Measurements from ENCODE around the gene ORMDL1.
A peak's percentile ranks its signal among the peaks of the same experiment; 100 is the strongest.
"Not testable (repeated sequence)": the region's sequence is repeated elsewhere in the genome, so short reads cannot be mapped to it uniquely, and the experiment has no call there.

Gene ORMDL1

DNA sequence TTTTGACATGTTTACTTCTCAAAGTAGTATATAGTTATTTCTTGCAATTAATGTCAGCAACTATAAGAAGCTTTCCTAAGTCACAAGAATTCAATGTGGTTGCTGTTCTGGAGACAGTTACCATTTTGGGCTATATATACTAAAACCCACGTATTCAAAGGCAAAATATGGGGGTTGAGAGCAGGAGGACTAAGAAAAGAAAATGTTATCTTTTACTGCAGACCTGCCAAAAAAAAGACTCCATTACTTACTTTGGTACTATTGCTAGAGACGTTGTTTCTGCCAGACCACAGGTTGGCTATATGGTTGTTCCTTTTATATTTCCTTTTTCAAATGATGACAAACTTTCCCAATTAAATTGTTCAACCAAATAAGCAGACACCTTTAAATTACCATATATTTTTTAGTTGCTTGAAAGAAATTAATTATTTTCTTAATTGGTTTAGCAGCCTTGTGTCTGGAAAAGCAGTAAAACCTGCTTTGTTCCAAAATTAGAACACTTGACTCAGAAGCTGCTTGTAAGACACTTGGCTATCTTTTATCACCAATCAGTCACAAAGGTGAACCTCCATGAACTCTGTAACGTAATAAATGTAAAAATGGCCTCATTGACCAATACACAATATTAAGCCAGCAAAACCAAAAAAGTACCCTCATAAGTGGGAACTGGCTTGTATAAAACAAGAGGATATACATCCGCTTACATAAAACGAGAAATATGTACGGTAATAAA is 13.4 kb downstream of the ORMDL1 start:
- DNase-seq: no peak

DNA sequence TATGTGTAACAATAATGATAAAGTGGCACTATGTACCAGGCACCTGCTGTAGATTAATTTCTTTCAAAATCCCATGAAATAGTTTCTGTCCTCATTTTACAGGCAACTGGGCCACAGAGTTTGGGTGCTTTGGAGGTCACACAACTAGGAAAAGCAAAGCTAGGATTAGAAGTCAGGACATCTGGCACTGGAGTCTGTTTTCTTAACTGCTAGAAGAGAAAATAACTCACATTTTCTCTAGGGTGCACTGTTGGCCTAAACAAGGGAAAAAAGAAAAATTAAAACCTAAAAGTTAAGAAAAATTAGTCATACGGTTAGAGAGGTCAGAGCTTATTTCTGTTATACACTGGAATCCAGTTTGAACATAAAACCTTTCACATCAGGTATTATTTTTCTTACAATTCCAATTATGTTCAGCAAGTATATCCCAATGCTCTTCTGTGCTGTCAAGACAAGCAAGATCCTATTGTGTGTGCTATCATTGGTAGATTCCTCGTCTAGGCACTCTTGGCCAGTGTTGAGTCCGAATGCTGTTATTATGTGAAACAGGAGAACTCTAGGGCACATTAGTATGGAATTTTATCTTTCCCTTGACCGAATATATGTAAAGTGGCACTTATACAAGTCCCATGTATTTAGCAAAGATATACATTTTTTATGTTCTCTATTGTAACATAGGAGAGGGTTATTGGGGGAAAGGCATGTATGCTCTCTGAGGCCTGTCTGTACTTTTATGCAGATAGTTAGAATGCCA is 20.1 kb downstream of the ORMDL1 start:
- DNase-seq: no peak

- DNase-seq: peak; percentile 94
Observed at GRCh38 chr2:189762551-189763298, 21.4 kb downstream of the ORMDL1 start, which contains the start of gene OSGEPL1. Gene OSGEPL1 (minus strand): TSS chr2:189762792. CDS start chr2:189761640, 1,152 bp downstream.

GRCh38 chr2:189762229-189762550 is 21.9 kb downstream of the ORMDL1 start:
- DNase-seq: no peak

DNA sequence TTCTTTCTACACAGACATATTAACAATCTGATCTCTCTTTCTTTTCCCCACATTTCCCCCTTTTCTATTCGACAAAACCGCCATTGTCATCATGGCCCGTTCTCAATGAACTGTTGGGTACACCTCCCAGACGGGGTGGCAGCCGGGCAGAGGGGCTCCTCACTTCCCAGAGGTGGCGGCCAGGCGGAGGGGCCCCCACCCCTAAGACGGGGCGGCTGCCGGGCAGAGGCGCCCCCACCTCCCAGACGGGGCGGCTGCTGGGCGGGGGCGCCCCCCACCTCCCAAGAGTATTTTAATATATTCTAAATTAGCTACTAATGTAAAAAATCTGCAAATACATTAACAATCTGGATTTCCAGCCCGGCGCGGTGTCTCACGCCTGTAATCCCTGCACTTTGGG is 24.0 kb downstream of the ORMDL1 start:
- DNase-seq: not testable (repeated sequence)

DNA sequence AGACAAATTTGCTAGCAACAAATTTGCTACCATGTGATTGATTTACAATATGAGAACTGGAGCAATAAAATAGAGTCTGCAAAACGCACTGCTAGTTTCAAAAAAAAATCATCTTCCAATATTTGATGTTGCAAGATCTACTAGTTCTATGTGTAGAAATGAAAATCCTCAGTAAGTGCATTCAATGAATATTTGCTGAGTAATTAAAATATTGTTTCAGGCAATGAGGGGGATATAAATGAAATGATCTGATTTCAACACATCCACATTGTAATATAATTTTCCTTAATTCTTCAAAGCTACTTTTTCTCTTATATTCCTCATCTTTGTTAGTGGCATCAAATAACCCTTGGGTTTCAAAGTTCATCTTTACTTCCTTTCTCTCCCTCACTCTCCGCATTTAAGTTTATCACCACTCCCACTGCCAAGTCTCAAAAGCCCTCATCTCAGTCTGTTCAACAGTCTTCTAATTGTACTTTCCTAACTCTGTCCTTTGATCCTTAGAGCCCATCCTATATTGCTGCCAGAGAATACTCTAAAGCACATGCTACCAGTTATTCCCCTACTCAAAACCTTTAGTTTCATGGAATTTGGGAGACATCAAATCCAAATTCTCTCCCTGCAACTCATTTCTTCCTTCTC is 27.7 kb downstream of the ORMDL1 start:
- no peak for DNase-seq

DNA sequence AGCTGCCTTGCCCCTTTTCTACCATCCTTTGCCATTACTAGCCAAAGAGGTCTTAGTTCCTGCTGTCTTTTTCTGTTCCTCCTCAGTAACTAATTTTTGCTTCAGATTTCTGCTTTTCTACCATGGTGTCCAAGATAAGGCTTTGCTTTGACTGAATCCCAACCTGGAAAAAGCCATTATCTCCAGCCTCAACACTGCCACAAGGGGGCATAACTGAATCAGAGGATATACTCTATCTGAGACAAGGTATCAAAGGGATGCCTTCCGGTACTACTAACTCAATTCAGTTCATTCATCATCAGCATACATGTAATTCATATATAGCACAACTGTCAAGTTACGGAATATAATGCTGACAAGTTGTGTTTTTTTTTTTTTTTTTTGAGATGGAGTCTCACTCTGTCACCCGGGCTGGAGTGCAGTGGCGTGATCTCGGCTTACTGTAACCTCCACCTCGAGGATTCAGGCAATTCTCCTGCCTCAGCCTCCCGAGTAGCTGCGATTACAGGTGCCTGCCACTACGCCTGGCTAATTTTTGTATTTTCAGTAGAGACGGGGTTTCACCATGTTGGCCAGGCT is 33.0 kb downstream of the ORMDL1 start:
- peak; percentile 25 for DNase-seq

- DNase-seq: no peak
Observed at GRCh38 chr2:189729430-189729829, 54.7 kb downstream of the ORMDL1 start.

DNA sequence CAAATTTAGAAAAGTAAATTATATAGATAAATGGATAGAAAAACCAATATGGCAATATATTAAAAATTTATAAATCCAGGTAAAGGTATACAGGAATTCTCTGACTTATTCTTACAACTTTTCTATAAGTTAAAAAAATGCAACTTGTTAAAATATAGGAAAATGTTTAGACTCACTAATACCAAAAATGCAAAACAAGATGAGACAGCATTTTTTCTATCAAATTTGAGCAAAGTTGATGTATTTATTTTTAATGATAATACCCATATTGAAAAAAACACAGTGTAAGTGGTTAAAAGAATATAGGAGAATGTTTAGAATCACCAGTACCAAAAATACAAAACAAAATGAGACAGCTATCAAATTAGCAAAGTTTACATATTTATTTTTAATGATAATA is 57.3 kb downstream of the ORMDL1 start:
- no peak for DNase-seq

- DNase-seq: no peak
Observed at GRCh38 chr2:189726271-189726670, 57.9 kb downstream of the ORMDL1 start.

GRCh38 chr2:189723192-189723591 is 60.9 kb downstream of the ORMDL1 start:
- no peak for DNase-seq
